Activated CD4-positive, alpha-beta T cell treated with anti-CD3 and anti-CD28 coated beads, Interleukin-2, amount 10 ng/mL, durations not matched to agents 7 days and 5 days (primary cell): ENCODE data around the gene ATP9B. TPM values are rescaled to one million over a fixed set of nuclear protein-coding genes. Genes with fewer than 3 reads are reported as not detected.

Experiments
- CTCF ChIA-PET: fragments of 350-600 bp; sonication (Branson Sonifier 250); formaldehyde crosslinking; loops from one replicate; lab custom pipeline; 2021; ENCODE audit warnings: antibody characterized with exemption; lab: Charles Lee
- POLR2A ChIA-PET: fragments of 350-600 bp; sonication (Branson Sonifier 250); formaldehyde crosslinking; loops from one replicate; lab custom pipeline; 2021; ENCODE audit warnings: antibody characterized with exemption; lab: Charles Lee
- DNase-seq: peaks from one replicate; pipeline ENCODE4 v3.0.0-alpha.2; 2020
- H3K27ac Mint-ChIP-seq: one replicate; pipeline ENCODE4 v1.8.0; 2021; ENCODE audit warnings: mild to moderate bottlenecking, moderate library complexity, mixed read lengths
- H3K27me3 Mint-ChIP-seq: one replicate; pipeline ENCODE4 v1.8.0; 2021; ENCODE audit warnings: mixed read lengths
- H3K36me3 Mint-ChIP-seq: one replicate; pipeline ENCODE4 v1.8.0; 2021; ENCODE audit warnings: low read depth, mixed read lengths
- H3K4me1 Mint-ChIP-seq: one replicate; pipeline ENCODE4 v1.8.0; 2021; ENCODE audit warnings: mixed read lengths
- H3K4me3 Mint-ChIP-seq: one replicate; pipeline ENCODE4 v1.8.0; 2021; ENCODE audit warnings: mild to moderate bottlenecking, moderate library complexity, mixed read lengths
- H3K9me3 Mint-ChIP-seq: one replicate; pipeline ENCODE4 v1.8.0; 2021; ENCODE audit warnings: mixed read lengths
- total RNA-seq, 2 experiments: library from RNA; stranded (reverse); gene quantifications; one replicate each; pipeline ENCODE4 v1.2.3, GENCODE V29; 2021

The ATP9B gene
- total RNA-seq, 2 experiments from 2014 or later = 29.8 to 30.5 TPM

GRCh38 chr18:79393635-79394533 is 324.7 kb downstream of the ATP9B start:
- peak; percentile 32 for DNase-seq
- POLR2A ChIA-PET = no interaction called here
- Mint-ChIP-seq H3K4me1 (peaks cover 30% of the 10 kb centered on the region), H3K27ac (peak overlapping the region; percentile 31), H3K27me3 (peaks cover 35% of the 10 kb centered on the region), H3K9me3 (no peaks in the 10 kb centered on the region), H3K4me3 (peak overlapping the region; percentile 73), H3K36me3 (no peaks in the 10 kb centered on the region)
- CTCF ChIA-PET = interaction anchor here (0.6 to 1.8 kb wide), 5 partner anchors 12 to 619 kb away, joined by 3 read pairs; no protein-coding TSS in a partner anchor

- Mint-ChIP-seq H3K4me1 (peaks cover 32% of the 10 kb centered on the region), H3K36me3 (no peaks in the 10 kb centered on the region), H3K9me3 (no peaks in the 10 kb centered on the region), H3K4me3 (peak overlapping the region; percentile 69), H3K27me3 (peaks cover 29% of the 10 kb centered on the region), H3K27ac (no peak overlapping the region)
- POLR2A ChIA-PET = no interaction called here
- CTCF ChIA-PET = no interaction called here
- peak; percentile 36 for DNase-seq
Observed at GRCh38 chr18:79394534-79395307, 325.5 kb downstream of the ATP9B start.

- Mint-ChIP-seq H3K27me3 (peaks cover 27% of the 10 kb centered on the region), H3K9me3 (no peaks in the 10 kb centered on the region), H3K27ac (no peak overlapping the region), H3K4me3 (peak overlapping the region; percentile 69), H3K36me3 (no peaks in the 10 kb centered on the region), H3K4me1 (peaks cover 32% of the 10 kb centered on the region)
- ChIA-PET CTCF (no interaction called here), POLR2A (no interaction called here)
- no peak for DNase-seq
Observed at GRCh38 chr18:79395308-79395640, 326.1 kb downstream of the ATP9B start.

- POLR2A ChIA-PET = no interaction called here
- peaks cover under 1% of the 10 kb centered on the region for H3K36me3 Mint-ChIP-seq
- peak within 1 kb of the TSS; percentile 69 for H3K4me3 Mint-ChIP-seq
- CTCF ChIA-PET = interaction anchor here (0.6 to 1.5 kb wide), 4 partner anchors 10 to 283 kb away, joined by 3 to 8 read pairs (median 3); no protein-coding TSS in a partner anchor
- no peaks in the 10 kb centered on the region for H3K9me3 Mint-ChIP-seq
- peaks cover 32% of the 10 kb centered on the region for H3K4me1 Mint-ChIP-seq
- peak; percentile 54 for DNase-seq
- H3K27me3 Mint-ChIP-seq = peaks cover 22% of the 10 kb centered on the region
- peak within 1 kb of the TSS; percentile 25 for H3K27ac Mint-ChIP-seq
Observed at GRCh38 chr18:79395761-79396404, 326.7 kb downstream of the ATP9B start, which contains the start of gene NFATC1. TSS of gene NFATC1 (plus strand) at chr18:79395930. CDS start at chr18:79396225, 295 bp downstream.

- H3K4me1 Mint-ChIP-seq = peaks cover 39% of the 10 kb centered on the region
- H3K9me3 Mint-ChIP-seq = no peaks in the 10 kb centered on the region
- H3K36me3 Mint-ChIP-seq = peaks cover 5% of the 10 kb centered on the region
- ChIA-PET CTCF (interaction anchor here (0.6 to 1.7 kb wide), 7 partner anchors 9 to 590 kb away, joined by 3 to 8 read pairs (median 3); no protein-coding TSS in a partner anchor), POLR2A (no interaction called here)
- peak overlapping the region; percentile 62 for H3K4me3 Mint-ChIP-seq
- peak overlapping the region; percentile 25 for H3K27ac Mint-ChIP-seq
- peak; percentile 42 for DNase-seq
- peaks cover 17% of the 10 kb centered on the region for H3K27me3 Mint-ChIP-seq
Observed at GRCh38 chr18:79396431-79397246, 327.4 kb downstream of the ATP9B start.

- Mint-ChIP-seq H3K27me3 (peaks cover 12% of the 10 kb centered on the region), H3K4me3 (peak overlapping the region; percentile 30), H3K4me1 (peaks cover 43% of the 10 kb centered on the region), H3K36me3 (peaks cover 5% of the 10 kb centered on the region), H3K9me3 (no peaks in the 10 kb centered on the region), H3K27ac (no peak overlapping the region)
- ChIA-PET CTCF (interaction anchor here (0.6 to 1.7 kb wide), 5 partner anchors 18 to 589 kb away, joined by 3 to 7 read pairs (median 3); no protein-coding TSS in a partner anchor), POLR2A (no interaction called here)
- no peak for DNase-seq
Observed at GRCh38 chr18:79397247-79397829, 328.1 kb downstream of the ATP9B start.

- CTCF ChIA-PET = interaction anchor here (0.7 to 1.7 kb wide), 3 partner anchors 18 to 128 kb away, joined by 3 to 7 read pairs (median 6); no protein-coding TSS in a partner anchor
- peaks cover 9% of the 10 kb centered on the region for H3K36me3 Mint-ChIP-seq
Observed at GRCh38 chr18:79397830-79398761, 328.9 kb downstream of the ATP9B start.

GRCh38 chr18:79399275-79400081 is 330.3 kb downstream of the ATP9B start:
- Mint-ChIP-seq H3K4me3 (peak overlapping the region; percentile 72), H3K36me3 (peaks cover 10% of the 10 kb centered on the region), H3K27me3 (peaks cover 2% of the 10 kb centered on the region), H3K4me1 (peaks cover 55% of the 10 kb centered on the region), H3K27ac (peak overlapping the region; percentile 91), H3K9me3 (no peaks in the 10 kb centered on the region)
- DNase-seq = peak; percentile 36
- CTCF ChIA-PET = no interaction called here
- POLR2A ChIA-PET = no interaction called here

More at GRCh38 chr18:79397830-79398761, 328.9 kb downstream of the ATP9B start:
- Mint-ChIP-seq H3K4me3 (peak overlapping the region; percentile 72), H3K27ac (peak overlapping the region; percentile 91), H3K27me3 (peaks cover 6% of the 10 kb centered on the region), H3K4me1 (peaks cover 47% of the 10 kb centered on the region), H3K9me3 (no peaks in the 10 kb centered on the region)
- POLR2A ChIA-PET = interaction anchor here (0.6 kb wide), 1 partner anchor 19 kb away, joined by 3 read pairs; no protein-coding TSS in a partner anchor
- DNase-seq = no peak

- Mint-ChIP-seq H3K4me3 (no peak overlapping the region), H3K27ac (no peak overlapping the region), H3K9me3 (no peaks in the 10 kb centered on the region), H3K27me3 (no peaks in the 10 kb centered on the region), H3K4me1 (peaks cover 57% of the 10 kb centered on the region), H3K36me3 (peaks cover 15% of the 10 kb centered on the region)
- CTCF ChIA-PET = no interaction called here
- peak; percentile 80 for DNase-seq
- POLR2A ChIA-PET = no interaction called here
Observed at GRCh38 chr18:79400091-79400590, 330.9 kb downstream of the ATP9B start.
